ENCODE data around the gene KLK12. TPM values are rescaled to one million over a fixed set of nuclear protein-coding genes. Genes with fewer than 3 reads are reported as not detected.

KLK12 gene
- total RNA-seq, 1 donor from 2014 or later: not detected

GRCh38 chr19:51071095-51071405 lies 36.2 kb upstream of the KLK12 start:
- H3K4me3 Mint-ChIP-seq: no peak overlapping the region
- H3K9me3 Mint-ChIP-seq: peaks cover 21% of the 10 kb centered on the region
- H3K36me3 Mint-ChIP-seq: no peaks in the 10 kb centered on the region

GRCh38 chr19:51070334-51071094 lies 35.7 kb upstream of the KLK12 start:
- peaks cover 21% of the 10 kb centered on the region for H3K9me3 Mint-ChIP-seq

More at GRCh38 chr19:51071095-51071405, 36.2 kb upstream of the KLK12 start:
- H3K27me3 Mint-ChIP-seq (ENCODE audit: low read depth): peaks cover 20% of the 10 kb centered on the region
- DNase-seq (ENCODE audit: low spot score in 2 of 2, unreplicated experiment in 2 of 2): no peak
- TF ChIP-seq CTCF (IDR thresholded peaks at IDR 0.05; ENCODE audit: unreplicated experiment): no peak
- H3K4me1 Mint-ChIP-seq: no peaks in the 10 kb centered on the region
- H3K27ac Mint-ChIP-seq: no peak overlapping the region

GRCh38 chr19:51066393-51067186 lies 31.8 kb upstream of the KLK12 start:
- no peak for DNase-seq (ENCODE audit: low spot score in 2 of 2, unreplicated experiment in 2 of 2)
- H3K4me3 Mint-ChIP-seq: no peak overlapping the region
- peaks cover 3% of the 10 kb centered on the region for H3K4me1 Mint-ChIP-seq
- no peaks in the 10 kb centered on the region for H3K36me3 Mint-ChIP-seq
- no peak overlapping the region for H3K27ac Mint-ChIP-seq
- H3K27me3 Mint-ChIP-seq (ENCODE audit: low read depth): peaks cover 22% of the 10 kb centered on the region
- H3K9me3 Mint-ChIP-seq: peaks cover 5% of the 10 kb centered on the region
- TF ChIP-seq CTCF (IDR thresholded peaks at IDR 0.05; ENCODE audit: unreplicated experiment): no peak

More at GRCh38 chr19:51070334-51071094, 35.7 kb upstream of the KLK12 start:
- DNase-seq (ENCODE audit: low spot score in 2 of 2, unreplicated experiment in 2 of 2): no peak
- TF ChIP-seq CTCF (IDR thresholded peaks at IDR 0.05; ENCODE audit: unreplicated experiment): no peak
- Mint-ChIP-seq H3K4me1 (no peaks in the 10 kb centered on the region), H3K27me3 (ENCODE audit: low read depth) (peaks cover 21% of the 10 kb centered on the region), H3K36me3 (no peaks in the 10 kb centered on the region), H3K27ac (no peak overlapping the region), H3K4me3 (no peak overlapping the region)

- no peaks in the 10 kb centered on the region for H3K36me3 Mint-ChIP-seq
Measured at GRCh38 chr19:51065221-51065960, 30.6 kb upstream of the KLK12 start.

More at GRCh38 chr19:51065221-51065960, 30.6 kb upstream of the KLK12 start:
- H3K27ac Mint-ChIP-seq: no peak overlapping the region
- DNase-seq (ENCODE audit: low spot score in 2 of 2, unreplicated experiment in 2 of 2): no peak
- H3K27me3 Mint-ChIP-seq (ENCODE audit: low read depth): peaks cover 29% of the 10 kb centered on the region
- peaks cover 3% of the 10 kb centered on the region for H3K4me1 Mint-ChIP-seq
- H3K4me3 Mint-ChIP-seq: peak overlapping the region; percentile 75
- peaks cover 10% of the 10 kb centered on the region for H3K9me3 Mint-ChIP-seq
- no peak for TF ChIP-seq CTCF (IDR thresholded peaks at IDR 0.05; ENCODE audit: unreplicated experiment)

Data from mesothelial cell of epicardium (in vitro differentiated cells).